GM18870 (cell line): ENCODE data around the gene MTHFSD.

Experiments
- ATAC-seq: cut with Tn5 transposase; IDR thresholded peaks from one replicate; pipeline ENCODE4 v1.9.1; 2021; ENCODE audit warnings: moderate library complexity; ENCODE audit not compliant: unreplicated experiment

MTHFSD gene

GRCh38 chr16:86531641-86532525, 23.2 kb downstream of the MTHFSD start:
- ATAC-seq: no peak

DNA sequence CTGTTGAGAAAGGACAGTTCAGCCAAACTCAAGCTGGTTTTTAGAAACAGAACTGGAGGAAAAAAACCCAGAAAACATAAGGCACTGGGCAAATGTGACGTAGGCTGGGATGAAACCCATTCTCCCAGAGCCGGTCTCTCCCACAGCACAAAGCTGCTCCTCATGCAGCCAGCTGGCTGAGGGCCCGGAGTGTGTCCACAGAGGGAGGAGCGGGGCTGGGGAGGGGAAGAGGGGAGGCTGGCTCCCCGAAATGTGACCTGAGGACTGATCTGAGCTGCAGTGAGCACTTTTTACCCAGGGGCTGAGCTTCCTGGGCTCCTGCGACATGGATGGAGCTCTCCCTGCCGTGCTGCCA, 23.9 kb downstream of the MTHFSD start:
- no peak for ATAC-seq

DNA sequence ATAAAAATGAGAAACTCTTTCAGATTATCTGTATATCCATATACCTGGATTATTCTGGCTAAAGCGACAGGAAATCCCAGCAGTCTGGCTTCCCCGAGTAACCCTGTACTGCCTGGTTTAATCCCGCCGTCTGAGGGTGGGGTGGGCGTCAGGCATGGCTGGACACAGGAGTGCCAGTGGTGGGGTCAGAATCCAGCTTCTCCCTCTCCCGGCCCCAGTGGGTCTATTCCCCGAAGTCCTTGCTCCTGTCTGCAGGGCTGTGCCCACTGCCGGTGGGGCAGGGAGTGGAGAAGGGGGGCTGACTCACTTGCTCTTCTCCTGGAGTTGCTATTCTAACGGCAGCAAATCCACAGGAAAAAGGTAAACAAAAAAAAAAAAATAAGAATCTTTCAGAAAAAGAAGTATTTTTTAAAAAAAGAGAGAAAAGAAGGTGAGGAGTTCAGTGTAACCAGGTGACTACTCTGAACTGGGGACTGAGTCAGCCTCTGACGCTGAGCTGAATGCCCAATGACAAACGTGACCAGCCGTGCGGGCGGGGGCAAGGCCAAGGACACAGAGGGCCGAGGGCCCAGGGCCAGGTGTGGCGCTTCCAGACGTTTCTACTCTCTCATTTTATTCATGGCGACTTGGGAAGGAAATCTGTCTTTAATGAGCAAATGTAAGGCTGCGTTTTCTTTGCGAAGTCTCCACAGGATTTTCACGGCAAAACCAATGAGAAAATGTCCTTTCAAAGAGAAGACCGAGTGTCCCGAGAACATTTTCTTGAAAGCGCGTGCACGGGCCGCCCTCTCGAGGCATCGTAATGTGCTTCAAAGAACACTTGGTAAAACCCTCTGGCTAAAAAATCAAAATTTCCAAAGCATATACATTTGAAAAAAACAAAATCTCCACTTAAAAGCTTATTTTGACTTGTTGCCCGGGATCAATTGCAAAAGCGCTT, 24.5 kb downstream of the MTHFSD start:
- ATAC-seq: no peak

DNA sequence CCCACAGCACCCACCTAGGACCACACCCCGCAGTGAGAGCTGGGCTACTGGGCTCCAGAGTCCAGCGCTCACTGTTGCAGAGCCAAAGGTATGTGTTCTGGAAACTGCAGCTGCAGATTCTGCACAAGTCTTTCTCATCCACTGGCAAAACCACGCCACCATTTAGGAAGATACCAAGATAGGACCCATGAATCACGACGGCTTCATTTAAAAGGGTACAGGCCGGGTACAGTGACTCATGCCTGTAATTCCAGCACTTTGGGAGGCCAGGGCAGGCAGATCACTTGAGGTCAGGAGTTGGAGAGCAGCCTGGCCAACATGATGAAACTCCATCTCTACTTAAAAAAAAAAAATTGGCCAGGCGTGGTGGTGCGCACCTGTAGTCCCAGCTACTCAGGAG, 25.9 kb downstream of the MTHFSD start:
- ATAC-seq: no peak

DNA sequence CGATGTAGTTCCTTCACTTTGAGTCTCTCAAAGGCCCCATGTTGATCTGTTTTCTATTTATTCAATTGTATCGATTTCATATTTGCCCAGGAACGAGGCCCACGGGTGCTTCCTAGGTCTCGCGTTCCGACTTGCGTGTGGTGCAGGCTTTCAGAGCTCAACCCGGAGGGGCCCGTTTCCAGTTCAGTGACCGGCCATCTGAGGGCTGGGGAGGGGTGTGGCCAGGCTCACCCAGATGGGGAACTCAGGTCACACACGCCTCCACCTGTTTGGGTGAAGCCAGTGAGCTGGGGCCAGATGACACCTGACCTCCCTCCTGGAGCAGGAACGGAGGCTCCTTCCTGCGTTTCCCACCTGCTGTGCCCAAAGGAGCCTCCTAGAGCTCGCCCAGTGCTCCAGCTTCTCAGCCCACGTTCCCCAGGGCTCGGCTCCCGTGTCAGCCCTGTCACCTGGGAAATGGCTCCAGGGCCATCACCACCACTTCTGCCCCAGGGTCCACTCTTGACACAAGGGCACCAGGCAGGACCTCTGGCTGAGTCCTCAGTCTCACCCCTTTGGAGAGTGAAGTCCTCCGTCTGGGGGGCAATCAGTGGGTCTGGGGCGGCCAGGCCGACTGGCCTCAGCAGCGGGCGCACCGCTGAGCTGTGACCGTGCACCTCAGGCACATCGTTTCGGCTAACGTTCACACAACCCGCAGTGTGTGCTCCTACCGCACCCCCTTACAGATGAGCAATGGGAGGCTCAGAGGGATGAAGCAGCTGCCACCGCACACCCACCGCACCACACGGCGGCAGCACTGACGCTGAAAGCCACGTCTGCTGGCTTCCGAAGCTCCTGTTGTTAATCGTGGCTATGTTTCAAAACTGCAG, 26.7 kb downstream of the MTHFSD start:
- no peak for ATAC-seq

DNA sequence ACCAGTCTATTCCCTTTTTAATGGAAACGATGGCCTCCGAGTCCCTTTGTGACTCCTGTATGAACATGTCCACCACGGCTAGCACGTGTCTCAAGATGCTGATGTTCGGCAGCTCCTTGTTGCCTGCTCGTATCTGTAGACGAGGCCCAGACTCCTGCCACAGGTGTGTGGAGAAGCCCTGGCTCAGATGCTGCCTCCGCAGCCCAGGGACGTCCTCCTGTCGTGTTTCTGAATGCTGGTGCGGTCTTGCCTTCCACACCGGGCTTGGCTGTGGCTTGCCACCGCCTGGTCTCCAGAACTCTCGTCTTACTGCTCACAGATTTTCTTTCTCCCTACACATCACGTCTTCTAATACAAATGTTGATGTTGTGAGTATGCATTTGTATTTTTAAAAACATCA, 27.7 kb downstream of the MTHFSD start:
- no peak for ATAC-seq

- ATAC-seq: no peak
Measured at GRCh38 chr16:86525696-86526095, 29.3 kb downstream of the MTHFSD start.

GRCh38 chr16:86524029-86524428, 31.0 kb downstream of the MTHFSD start:
- no peak for ATAC-seq

- ATAC-seq: no peak
Measured at GRCh38 chr16:86523166-86523740, 31.8 kb downstream of the MTHFSD start.

- no peak for ATAC-seq
Measured at GRCh38 chr16:86522634-86523033, 32.4 kb downstream of the MTHFSD start.

GRCh38 chr16:86521236-86522197, 33.5 kb downstream of the MTHFSD start:
- ATAC-seq: no peak

- no peak for ATAC-seq
Measured at GRCh38 chr16:86520317-86521210, 34.5 kb downstream of the MTHFSD start.

DNA sequence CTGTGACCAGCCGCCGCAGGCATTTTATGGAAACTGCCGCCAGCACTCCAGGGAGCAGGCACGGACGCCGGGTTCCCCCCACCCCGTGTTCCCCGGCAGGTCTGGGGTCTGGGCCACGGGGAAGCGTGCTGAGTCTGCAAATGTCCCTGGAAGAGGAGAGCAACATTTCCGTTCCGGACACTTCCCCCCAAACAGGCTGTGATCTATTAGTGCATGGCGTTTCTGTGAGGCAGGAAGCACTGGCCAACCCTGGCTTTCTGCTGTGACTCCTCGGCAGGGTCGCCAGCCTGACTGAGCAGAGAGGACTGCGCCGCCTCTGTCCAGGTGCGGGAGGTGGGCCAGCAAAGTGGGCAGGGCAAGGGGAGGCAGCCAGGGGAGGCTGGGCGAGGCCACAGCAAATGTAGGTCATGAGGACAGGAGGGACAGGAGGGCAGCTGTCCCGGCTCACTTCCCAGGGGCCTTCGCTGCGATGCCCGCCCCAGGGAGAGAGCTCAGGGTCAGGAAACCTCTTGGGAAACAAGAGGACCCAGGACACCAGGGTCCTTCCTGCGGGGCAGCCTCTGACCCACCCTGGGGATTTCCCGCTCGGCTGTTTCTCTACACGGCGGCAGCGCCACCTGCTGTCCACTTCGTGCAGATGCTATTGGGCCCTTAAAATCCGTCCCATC, 35.3 kb downstream of the MTHFSD start:
- ATAC-seq: no peak

GRCh38 chr16:86519007-86519648, 35.9 kb downstream of the MTHFSD start:
- ATAC-seq: no peak

DNA sequence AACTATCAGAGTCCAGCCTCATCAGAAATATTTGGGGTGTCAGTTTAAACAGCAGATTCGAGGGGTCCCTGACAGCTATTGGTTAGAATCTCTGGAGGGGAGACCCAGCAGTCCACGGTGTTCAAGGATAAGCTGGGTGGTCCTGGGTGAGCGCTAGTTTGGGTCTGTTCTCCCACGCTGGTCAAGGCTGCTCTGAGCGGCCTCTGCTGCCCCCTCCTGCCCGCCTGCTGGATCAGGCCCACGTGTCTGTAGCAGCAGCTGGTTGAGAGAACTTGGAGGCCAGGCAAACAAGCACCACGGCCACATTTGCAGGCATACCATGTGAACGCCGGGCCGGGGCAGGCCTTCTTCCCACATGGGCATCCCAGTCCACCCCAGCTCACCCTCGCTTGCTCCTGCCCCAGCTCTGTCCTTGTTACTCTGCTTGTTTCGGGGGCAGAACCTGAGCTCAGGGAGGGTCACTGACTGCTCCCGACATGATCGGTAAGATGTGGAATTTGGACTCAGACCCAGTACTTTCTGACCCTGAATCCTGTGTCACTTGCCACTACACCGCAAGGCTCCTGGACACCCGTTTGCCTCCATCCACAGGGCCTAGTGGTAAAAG, 37.3 kb downstream of the MTHFSD start:
- no peak for ATAC-seq

DNA sequence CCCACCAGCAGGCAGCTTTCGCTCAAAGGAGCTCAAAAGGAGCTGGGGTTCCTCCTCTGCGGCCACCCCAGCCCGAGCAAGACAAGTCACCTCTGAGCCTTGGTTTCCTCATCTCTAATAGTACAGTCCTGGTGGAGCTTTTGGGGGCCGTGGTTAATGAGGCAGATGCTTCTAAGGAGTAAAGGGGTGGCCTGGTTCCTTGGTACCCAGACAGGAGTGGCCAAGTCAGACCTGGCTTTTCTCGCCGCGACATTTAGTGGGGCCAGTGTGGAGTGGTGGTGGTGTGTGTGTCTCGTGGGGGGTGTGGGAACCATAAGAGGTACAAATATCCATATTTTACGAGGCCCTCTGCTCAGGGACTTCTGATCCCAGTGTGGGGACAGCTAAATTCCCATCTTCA, 38.0 kb downstream of the MTHFSD start:
- no peak for ATAC-seq

DNA sequence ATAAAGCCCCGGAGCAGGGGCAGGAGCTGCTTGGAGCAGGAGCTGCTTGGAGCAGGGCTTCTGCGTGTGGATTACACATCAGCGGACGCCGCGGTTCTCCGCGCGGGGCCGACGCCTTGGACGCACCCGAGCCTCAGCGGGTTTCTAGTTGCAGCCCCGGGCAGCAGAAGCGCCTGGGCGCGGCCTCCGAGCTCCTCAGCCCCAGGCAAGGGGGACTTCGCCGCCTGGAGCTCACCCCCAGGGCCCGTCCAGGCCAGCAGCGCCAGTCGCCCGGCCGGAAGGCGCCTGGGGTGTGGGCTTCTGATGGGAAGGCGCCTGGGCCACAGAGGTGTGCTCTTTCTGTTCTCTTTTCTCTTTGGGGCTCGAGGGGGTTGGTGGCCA, 38.4 kb downstream of the MTHFSD start:
- ATAC-seq: no peak
